ENCODE results near the gene SNTG2. TPM values are rescaled to one million over a fixed set of nuclear protein-coding genes. Genes with fewer than 3 reads are reported as not detected.

SNTG2 gene
- total RNA-seq, 2 donors from 2014 or later: 4.1 to 11.9 TPM

- no peaks in the 10 kb centered on the region for H3K27me3 Mint-ChIP-seq (ENCODE audit: insufficient read depth)
- no peak for TF ChIP-seq CTCF (conservative IDR thresholded peaks at IDR 0.05)
- Histone ChIP-seq H3K9me3 (ENCODE audit: control insufficient read depth, low read length) (no peaks in the 10 kb centered on the region), H3K27me3 (ENCODE audit: control insufficient read depth, insufficient read depth, low read length, poor library complexity, severe bottlenecking) (no peaks in the 10 kb centered on the region), H3K36me3 (ENCODE audit: control insufficient read depth, insufficient read depth, low read length) (no peaks in the 10 kb centered on the region), H3K4me1 (ENCODE audit: control insufficient read depth, insufficient read depth, low read length) (no peaks in the 10 kb centered on the region), H3K9ac (ENCODE audit: extremely low read depth, low read length, poor library complexity, severe bottlenecking) (no peak overlapping the region), H3K27ac (ENCODE audit: low read depth, low read length) (no peak overlapping the region), H3K4me3 (ENCODE audit: low read length) (no peak overlapping the region)
- WGBS, 2 experiments (ENCODE audit: insufficient coverage in 1 of 2, insufficient read length in 1 of 2): 80 to 88% methylated on average over 1 to 7 of the region's 8 CpGs
- no peak overlapping the region for H3K4me3 Mint-ChIP-seq
- no peak overlapping the region for H3K27ac Mint-ChIP-seq
- no peaks in the 10 kb centered on the region for H3K4me1 Mint-ChIP-seq
- no peaks in the 10 kb centered on the region for H3K9me3 Mint-ChIP-seq
- DNase-seq: no peak
- H3K36me3 Mint-ChIP-seq (ENCODE audit: low read depth): no peaks in the 10 kb centered on the region
These were observed 78.2 kb downstream of the SNTG2 start for GRCh38 chr2:1028831-1029230.

- Histone ChIP-seq H3K36me3 (ENCODE audit: control insufficient read depth, insufficient read depth, low read length) (no peaks in the 10 kb centered on the region), H3K9ac (ENCODE audit: extremely low read depth, low read length, poor library complexity, severe bottlenecking) (no peak overlapping the region), H3K27ac (ENCODE audit: low read depth, low read length) (no peak overlapping the region), H3K9me3 (ENCODE audit: control insufficient read depth, low read length) (no peaks in the 10 kb centered on the region), H3K4me3 (ENCODE audit: low read length) (no peak overlapping the region), H3K4me1 (ENCODE audit: control insufficient read depth, insufficient read depth, low read length) (no peaks in the 10 kb centered on the region), H3K27me3 (ENCODE audit: control insufficient read depth, insufficient read depth, low read length, poor library complexity, severe bottlenecking) (no peaks in the 10 kb centered on the region)
- TF ChIP-seq CTCF (conservative IDR thresholded peaks at IDR 0.05): no peak
- Mint-ChIP-seq H3K4me1 (peaks cover 4% of the 10 kb centered on the region), H3K27me3 (ENCODE audit: insufficient read depth) (no peaks in the 10 kb centered on the region), H3K36me3 (ENCODE audit: low read depth) (no peaks in the 10 kb centered on the region), H3K9me3 (no peaks in the 10 kb centered on the region), H3K27ac (no peak overlapping the region), H3K4me3 (no peak overlapping the region)
- no peak for DNase-seq
- 90 to 95% methylated on average over 11 to 13 of the region's 13 CpGs for WGBS, 2 experiments (ENCODE audit: insufficient coverage in 1 of 2, insufficient read length in 1 of 2)
These were observed 81.4 kb downstream of the SNTG2 start for GRCh38 chr2:1032030-1032429.

- H3K27ac ChIP-seq (ENCODE audit: low read depth, low read length): no peak overlapping the region
- no peak overlapping the region for H3K9ac ChIP-seq (ENCODE audit: extremely low read depth, low read length, poor library complexity, severe bottlenecking)
- no peaks in the 10 kb centered on the region for H3K4me1 ChIP-seq (ENCODE audit: control insufficient read depth, insufficient read depth, low read length)
- no peak overlapping the region for H3K4me3 ChIP-seq (ENCODE audit: low read length)
- DNase-seq: no peak
- Mint-ChIP-seq H3K27me3 (ENCODE audit: insufficient read depth) (no peaks in the 10 kb centered on the region), H3K27ac (no peak overlapping the region), H3K4me3 (no peak overlapping the region), H3K4me1 (peaks cover 4% of the 10 kb centered on the region), H3K36me3 (ENCODE audit: low read depth) (no peaks in the 10 kb centered on the region), H3K9me3 (no peaks in the 10 kb centered on the region)
- WGBS, 2 experiments (ENCODE audit: insufficient coverage in 1 of 2, insufficient read length in 1 of 2): 71 to 87% methylated on average over 1 to 3 of the region's 3 CpGs
- TF ChIP-seq CTCF (conservative IDR thresholded peaks at IDR 0.05): no peak
- no peaks in the 10 kb centered on the region for H3K36me3 ChIP-seq (ENCODE audit: control insufficient read depth, insufficient read depth, low read length)
- no peaks in the 10 kb centered on the region for H3K27me3 ChIP-seq (ENCODE audit: control insufficient read depth, insufficient read depth, low read length, poor library complexity, severe bottlenecking)
- H3K9me3 ChIP-seq (ENCODE audit: control insufficient read depth, low read length): no peaks in the 10 kb centered on the region
These were observed 82.4 kb downstream of the SNTG2 start for GRCh38 chr2:1033069-1033468.

All from endodermal cell (in vitro differentiated cells).